Panc1 (cell line): ENCODE results near the gene MCRIP2. TPM values are rescaled to one million over a fixed set of nuclear protein-coding genes. Genes with fewer than 3 reads are reported as not detected.

Experiments used
- ATAC-seq: fragments of 200-7000 bp; cut with Tn5 transposase; 2 replicates; pipeline ENCODE4 v1.9.1; 2020; ENCODE audit warnings: mild to moderate bottlenecking, moderate library complexity
- Bru-seq: library from RNA; stranded (reverse); fragments of 400-500 nt; gene quantifications from one replicate; lab custom pipeline; 2021; lab: Mats Ljungman, UMichigan
- BruChase-seq, 2 experiments: library from RNA; stranded (reverse); fragments of 400-500 nt; gene quantifications; one replicate each; lab custom pipeline; 2021; lab: Mats Ljungman, UMichigan
- BruUV-seq: library from RNA; stranded (reverse); fragments of 400-500 nt; replicated peaks from 2 replicates; lab custom pipeline; 2021; lab: Mats Ljungman, UMichigan
- CTCF ChIA-PET: fragments of 300-600 bp; sonication (Branson Sonifier 250); formaldehyde crosslinking; loops from one replicate; lab custom pipeline; 2022; ENCODE audit warnings: antibody characterized with exemption; lab: Charles Lee
- POLR2A ChIA-PET: fragments of 300-600 bp; sonication (Branson Sonifier 250); formaldehyde crosslinking; loops from one replicate; lab custom pipeline; 2022; ENCODE audit warnings: antibody characterized with exemption; lab: Charles Lee
- DNase-seq: peaks from one replicate; pipeline ENCODE4 v3.0.0-alpha.2; 2010; ENCODE audit warnings: low read depth, low spot score
- H3K27ac ChIP-seq: 2 replicates; pipeline ENCODE4 v1.5.1; 2011; ENCODE audit warnings: mild to moderate bottlenecking, low read length, inconsistent platforms
- H3K27me3 ChIP-seq: fragments of 200-500 bp; sonication (Bioruptor generic); 2 replicates; pipeline ENCODE4 v1.6.0; 2014; ENCODE audit warnings: low read length, inconsistent platforms; ENCODE audit not compliant: control insufficient read depth, insufficient read depth
- H3K36me3 ChIP-seq: fragments of 200-500 bp; sonication (Bioruptor generic); 2 replicates; pipeline ENCODE4 v1.5.1; 2014; ENCODE audit warnings: inconsistent platforms, mild to moderate bottlenecking, low read length, moderate library complexity; ENCODE audit not compliant: control insufficient read depth, insufficient read depth
- H3K4me1 ChIP-seq: 2 replicates; pipeline ENCODE4 v1.5.1; 2011; ENCODE audit warnings: inconsistent platforms, mild to moderate bottlenecking, low read length, moderate library complexity; ENCODE audit not compliant: control insufficient read depth, insufficient read depth
- H3K4me3 ChIP-seq, 2 experiments: 2 replicates each; pipeline ENCODE4 v1.5.1; 2011 to 2012; ENCODE audit warnings: low read depth in 2 of 2, low read length in 2 of 2, mild to moderate bottlenecking in 2 of 2, inconsistent platforms in 1 of 2, moderate library complexity in 1 of 2
- H3K9me3 ChIP-seq: fragments of 200-500 bp; sonication (Bioruptor generic); 2 replicates; pipeline ENCODE4 v1.5.1; 2014; ENCODE audit warnings: low read depth, mild to moderate bottlenecking, inconsistent platforms, low read length, moderate library complexity; ENCODE audit not compliant: control insufficient read depth, insufficient read depth
- CTCF ChIP-seq: fragments of 450-650 bp; IDR thresholded peaks from 2 replicates; pipeline ENCODE4 v1.5.1; 2017; ENCODE audit warnings: mild to moderate bottlenecking
- POLR2AphosphoS5 ChIP-seq: IDR thresholded peaks from 2 replicates; pipeline ENCODE4 v1.6.1; 2012; ENCODE audit warnings: mild to moderate bottlenecking, low read depth, low read length, moderate library complexity
- REST ChIP-seq, 2 experiments: IDR thresholded peaks; 2 replicates each; pipeline ENCODE4 v1.6.1; 2011 to 2012; ENCODE audit warnings: low read depth in 2 of 2, control low read depth in 1 of 2, low read length in 1 of 2, mild to moderate bottlenecking in 1 of 2, moderate library complexity in 1 of 2; ENCODE audit not compliant: insufficient read depth in 1 of 2
- SIN3A ChIP-seq: IDR thresholded peaks from 2 replicates; pipeline ENCODE4 v1.6.1; 2012; ENCODE audit warnings: low read depth, mild to moderate bottlenecking, low read length, moderate library complexity, borderline replicate concordance; ENCODE audit not compliant: insufficient read depth
- TCF7L2 ChIP-seq: IDR thresholded peaks from 2 replicates; pipeline ENCODE4 v1.6.1; 2011; ENCODE audit warnings: mild to moderate bottlenecking, low read depth, low read length, inconsistent platforms
- in situ Hi-C: cut with HindIII; loops from 2 replicates; pipeline ENCODE4 v1.10.0; 2016; ENCODE audit warnings: low sequenced_read_pairs, low pct_unique_long_range_greater_than_20kb
- intact Hi-C: fragments of 100-400 bp; cut with micrococcal nuclease; formaldehyde crosslinking; loops from one replicate; pipeline ENCODE4 v1.10.0; 2022; ENCODE audit not compliant: unreplicated experiment
- long read RNA-seq: library from polyadenylated mRNA; unstranded; transcript quantifications from one replicate; pipeline ENCODE4 v2.0.0, GENCODE V29; 2021; ENCODE audit not compliant: unreplicated experiment
- polyA plus RNA-seq: library from polyadenylated mRNA; unstranded; fragments of >200 nt; gene quantifications from one replicate; pipeline ENCODE4 v1.2.1, GENCODE V29; 2012; ENCODE audit warnings: missing spikeins; ENCODE audit not compliant: insufficient read length
- total RNA-seq: library from RNA; stranded (reverse); gene quantifications from one replicate; pipeline ENCODE4 v1.2.1, GENCODE V29; 2021; ENCODE audit not compliant: unreplicated experiment

The MCRIP2 gene
- total RNA-seq (91.6 TPM), Bru-seq, nascent RNA (percentile 66 among the genes with signal in this experiment), BruChase-seq, experiment 1, labeled RNA remaining after a 2-hour chase (percentile 79 among the genes with signal in this experiment), BruChase-seq, experiment 2, labeled RNA remaining after a 6-hour chase (percentile 72 among the genes with signal in this experiment)
- 120 TPM for polyA plus RNA-seq
- long read RNA-seq, transcript MCRIP2-204 (1 exons, 1,728 nt) = minor isoform, 11 of 63 reads
- long read RNA-seq, transcript MCRIP2-201 (5 exons, 946 nt) = major isoform, 24 of 63 reads
- long read RNA-seq, partial matches to known transcripts = 13 of 63 reads
- long read RNA-seq, other reads (novel, unspliced or antisense) = 8 of 63 reads

- DNase-seq (no peak), ATAC-seq (peak; percentile 67)
- BruUV-seq = no TSS peak
- TF ChIP-seq REST (IDR thresholded peaks at IDR 0.05; ENCODE audit: insufficient read depth in 1 of 2, low read depth in 2 of 2, low read length in 1 of 2) (no peak), TCF7L2 (no peak), CTCF (no peak), SIN3A (peak; percentile 58; the same call in 1 of the 2 replicates), POLR2AphosphoS5 (peak; percentile 50)
- H3K27me3 ChIP-seq = no peaks in the 10 kb centered on the region
- no peaks in the 10 kb centered on the region for H3K9me3 ChIP-seq
- H3K27ac ChIP-seq = peak within 1 kb of the TSS; percentile 91
- CTCF ChIA-PET = no interaction called here
- POLR2A ChIA-PET = no interaction called here
- peaks cover 53% of the 10 kb centered on the region for H3K4me1 ChIP-seq
- in situ Hi-C loops = no loop called here
- H3K36me3 ChIP-seq = no peaks in the 10 kb centered on the region
- peak within 1 kb of the TSS; percentile 64 to 75 for H3K4me3 ChIP-seq
- intact Hi-C loops = no loop called here
Observed at GRCh38 chr16:641326-642188, at the start of gene MCRIP2. MCRIP2 (plus strand) TSS chr16:641828; CDS start chr16:641992, 164 bp downstream.

- in situ Hi-C loops (no loop called here), intact Hi-C loops (no loop called here)
- no peak for DNase-seq
- no TSS peak for BruUV-seq
- Histone ChIP-seq H3K9me3 (no peaks in the 10 kb centered on the region), H3K27ac (no peak overlapping the region), H3K27me3 (no peaks in the 10 kb centered on the region), H3K4me1 (peaks cover 30% of the 10 kb centered on the region), H3K36me3 (no peaks in the 10 kb centered on the region), H3K4me3 (no peak overlapping the region; a peak in 1 of 4 replicates)
- CTCF ChIA-PET = no interaction called here
- POLR2A ChIA-PET = no interaction called here
- ATAC-seq = no peak
- no peak for TF ChIP-seq REST (IDR thresholded peaks at IDR 0.05; ENCODE audit: insufficient read depth in 1 of 2, low read depth in 2 of 2, low read length in 1 of 2)
- no peak for TF ChIP-seq SIN3A
- no peak for TF ChIP-seq TCF7L2
- TF ChIP-seq POLR2AphosphoS5 = no peak
- no peak for TF ChIP-seq CTCF
Observed at GRCh38 chr16:591892-592517, 49.6 kb upstream of the MCRIP2 start.
